HG03439 (cell line): ENCODE measurements around the gene AMBN.
"Not testable (repeated sequence)": the region's sequence is repeated elsewhere in the genome, so short reads cannot be mapped to it uniquely, and the experiment has no call there.

ENCODE experiments used
- ATAC-seq: cut with Tn5 transposase; IDR thresholded peaks from one replicate; pipeline ENCODE4 v1.9.1; 2021; ENCODE audit warnings: mild to moderate bottlenecking, moderate library complexity; ENCODE audit not compliant: unreplicated experiment

AMBN gene

DNA sequence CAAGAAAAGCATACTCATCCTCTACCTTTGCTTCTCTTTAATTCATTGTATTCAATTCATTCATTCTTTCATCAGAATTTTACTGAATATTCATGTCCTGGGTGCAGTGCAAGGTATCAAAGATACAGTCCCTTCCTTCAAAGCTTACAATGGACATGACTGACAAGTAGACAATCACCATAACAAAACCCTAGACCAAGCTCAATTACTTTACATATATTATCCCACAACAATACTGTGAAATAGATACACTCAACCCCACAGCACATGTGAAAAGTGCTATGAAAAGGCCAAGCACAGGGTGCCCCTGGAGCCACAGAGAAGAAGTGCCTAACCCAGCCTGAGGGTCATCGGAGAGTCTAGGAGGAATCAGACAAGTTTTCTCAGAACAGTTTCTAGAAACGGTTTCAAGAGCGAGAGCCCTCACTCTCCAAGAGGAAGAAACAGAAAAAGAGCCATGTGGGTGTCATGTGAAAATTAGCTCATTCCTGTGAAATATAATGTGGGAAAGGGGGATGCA lies 15.3 kb downstream of the AMBN start:
- ATAC-seq = no peak

DNA sequence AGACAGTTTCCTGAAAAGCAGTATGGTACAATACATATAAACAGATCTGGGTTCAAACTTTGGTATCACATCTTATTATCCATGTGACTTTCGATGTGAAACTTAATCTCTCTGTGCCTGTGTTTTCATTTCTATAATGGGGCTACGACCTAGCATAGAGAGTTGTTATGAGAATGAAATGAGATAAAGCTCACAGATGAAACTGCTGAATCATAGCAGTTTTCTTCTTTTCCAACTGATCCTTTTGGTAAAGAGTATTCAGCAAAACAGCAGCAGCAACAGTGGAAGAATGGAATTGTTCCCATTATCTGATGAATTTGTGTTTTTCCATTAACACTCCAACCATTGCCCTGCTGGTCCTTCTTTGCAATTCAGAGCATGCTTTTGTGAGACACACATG lies 16.3 kb downstream of the AMBN start:
- no peak for ATAC-seq

DNA sequence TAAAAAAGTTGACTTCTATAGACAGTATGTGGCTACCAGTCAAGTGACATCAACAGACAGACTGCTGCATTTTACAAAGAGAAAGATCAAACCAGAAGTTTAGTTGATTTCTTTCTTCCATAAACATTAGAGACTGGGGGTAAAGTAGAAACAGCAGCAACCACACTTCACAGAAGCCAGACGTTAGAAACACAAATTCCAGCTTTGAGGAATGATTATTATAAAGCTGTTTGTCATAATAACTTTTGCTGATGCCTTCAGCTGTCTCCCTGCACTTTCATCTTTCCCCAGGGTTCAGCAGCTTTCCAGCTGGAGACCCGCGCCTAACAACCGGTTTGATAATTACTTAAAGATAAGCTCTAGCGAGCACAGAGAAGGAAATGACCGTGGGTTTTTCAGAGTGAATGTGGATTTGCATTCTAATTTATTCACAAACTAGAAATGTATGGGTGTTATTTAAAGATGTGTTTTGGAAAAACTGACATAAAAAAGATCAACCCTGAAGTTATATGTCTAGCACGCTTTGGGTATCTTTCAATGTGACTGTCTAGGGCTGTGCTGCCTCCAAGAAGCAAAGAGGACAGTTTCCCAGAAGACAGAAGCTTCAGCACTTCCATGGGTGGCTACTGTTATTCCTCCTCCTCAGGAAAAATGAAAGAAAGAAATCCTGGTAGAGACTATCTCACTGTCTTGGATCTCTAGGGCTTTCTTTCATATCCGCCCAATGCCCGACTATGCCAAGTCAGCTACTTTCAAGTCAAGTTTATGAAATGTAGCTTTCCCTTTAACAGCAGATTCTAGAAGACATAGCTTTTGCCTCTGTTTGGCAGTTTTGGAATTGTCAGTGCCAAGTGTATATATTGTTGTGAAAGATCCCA lies 21.5 kb downstream of the AMBN start:
- ATAC-seq = no peak

DNA sequence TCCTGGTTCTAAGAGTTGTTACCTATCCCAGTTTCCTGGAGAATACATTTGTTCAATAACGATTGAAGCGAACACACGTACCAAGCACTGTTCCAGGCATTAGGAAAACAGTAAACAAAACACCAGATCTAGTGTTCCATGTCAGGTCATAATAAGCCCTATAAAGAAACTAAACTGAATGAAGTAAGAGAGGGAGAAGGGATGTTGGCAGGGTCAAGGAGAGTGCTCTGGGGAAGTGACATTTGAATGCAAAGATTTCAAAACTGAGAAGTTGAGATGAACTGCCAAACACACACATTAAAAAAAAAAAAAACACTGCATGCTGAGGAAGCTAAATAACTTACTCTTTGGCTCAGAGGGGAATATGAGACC lies 22.1 kb downstream of the AMBN start:
- no peak for ATAC-seq

DNA sequence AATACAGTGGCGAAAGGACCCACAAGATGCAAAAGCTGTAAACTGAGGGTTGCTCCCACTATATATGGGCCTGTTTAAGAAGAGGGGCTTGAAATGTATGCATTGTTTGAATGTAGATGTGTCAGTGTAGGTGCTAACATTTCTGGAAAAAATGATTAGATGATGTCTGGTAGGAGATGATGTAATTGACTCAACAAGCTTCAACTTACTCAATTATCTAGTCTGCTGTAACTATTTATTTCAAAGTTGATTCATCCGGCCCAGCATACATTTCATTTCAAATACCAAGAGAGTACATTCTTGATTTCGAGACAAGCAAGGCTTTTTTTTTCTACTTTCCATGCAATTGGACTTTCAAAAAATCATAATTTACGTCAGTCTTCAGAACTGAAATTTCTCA lies 27.2 kb downstream of the AMBN start:
- ATAC-seq = no peak

DNA sequence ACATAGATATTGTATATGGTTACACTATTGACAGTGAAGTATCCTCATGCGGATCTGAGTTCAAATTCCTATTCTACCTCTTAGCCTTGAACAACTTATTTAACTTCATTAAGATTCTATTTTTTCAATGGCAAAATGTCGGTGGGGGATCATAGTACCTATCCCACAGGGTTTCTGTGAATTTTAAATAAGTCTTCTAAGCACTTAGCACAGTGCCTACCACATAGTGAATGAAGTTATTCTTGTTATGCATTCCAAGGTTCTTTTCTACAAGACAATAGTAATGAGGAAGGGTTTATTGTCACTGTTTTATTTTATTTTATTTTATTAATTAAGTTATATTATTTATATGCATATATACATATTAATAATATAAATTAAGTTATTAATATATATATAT lies 27.7 kb downstream of the AMBN start:
- no peak for ATAC-seq

DNA sequence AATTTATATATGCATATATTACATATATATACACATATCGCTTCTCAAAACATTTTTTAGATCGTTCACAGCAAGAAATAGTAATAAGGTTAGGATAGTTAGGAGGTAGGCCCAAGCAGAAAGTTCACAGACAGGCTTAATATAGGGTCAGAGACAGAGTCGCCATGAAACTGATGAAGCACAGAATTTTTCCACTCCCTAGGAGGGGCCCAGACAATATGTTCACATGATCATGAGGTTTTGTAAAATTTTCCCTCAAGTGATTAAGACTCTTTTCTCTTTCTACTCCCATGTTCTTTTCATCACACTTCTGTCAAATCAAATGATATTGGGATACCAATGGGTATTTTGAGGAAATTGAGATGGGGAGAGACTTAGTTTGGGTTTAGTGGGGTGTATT lies 31.3 kb downstream of the AMBN start:
- no peak for ATAC-seq

DNA sequence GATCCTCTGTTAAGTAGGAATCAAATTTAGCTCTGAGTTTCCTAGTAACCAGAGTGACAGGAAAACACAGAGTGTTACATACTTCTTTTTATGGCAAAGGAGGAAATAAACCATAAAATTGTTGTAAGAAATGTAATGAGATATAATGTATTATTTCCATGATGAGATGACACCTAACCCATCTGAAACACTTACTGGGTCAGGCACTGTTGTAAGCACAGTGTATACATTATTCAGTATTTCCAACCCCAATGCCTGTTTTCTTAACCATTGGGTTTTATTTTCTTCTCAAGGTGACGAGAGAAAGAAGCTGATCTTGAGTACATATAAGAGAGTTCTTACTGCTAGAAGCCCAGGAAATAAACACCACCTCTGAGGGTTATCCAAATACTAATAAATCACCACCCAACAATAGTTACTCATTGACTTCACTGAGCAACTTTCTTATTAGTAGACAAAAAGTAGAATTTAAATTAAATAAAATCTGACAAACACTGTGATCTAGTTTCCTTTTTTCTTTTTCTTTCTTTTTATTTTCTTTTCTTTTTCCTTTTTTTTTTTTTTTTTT lies 32.3 kb downstream of the AMBN start:
- no peak for ATAC-seq

DNA sequence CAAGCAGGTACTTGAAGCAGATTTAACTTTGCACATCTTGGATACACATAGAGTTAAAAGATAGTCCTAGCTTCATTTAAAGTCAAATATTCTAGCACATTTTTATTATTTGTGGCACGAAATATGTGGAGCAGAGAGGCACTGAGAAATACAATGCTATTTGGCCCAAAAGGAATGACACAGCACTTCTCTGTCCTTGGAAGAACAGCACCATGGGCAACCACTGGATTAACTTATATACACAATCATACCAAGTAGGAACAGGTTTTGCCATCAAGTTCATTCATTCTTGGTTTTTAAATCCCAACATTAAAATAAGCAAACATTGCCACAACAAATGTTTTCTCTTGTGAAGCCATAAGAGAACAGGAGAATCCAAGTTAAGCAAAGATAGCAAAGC lies 35.6 kb downstream of the AMBN start:
- ATAC-seq = no peak

DNA sequence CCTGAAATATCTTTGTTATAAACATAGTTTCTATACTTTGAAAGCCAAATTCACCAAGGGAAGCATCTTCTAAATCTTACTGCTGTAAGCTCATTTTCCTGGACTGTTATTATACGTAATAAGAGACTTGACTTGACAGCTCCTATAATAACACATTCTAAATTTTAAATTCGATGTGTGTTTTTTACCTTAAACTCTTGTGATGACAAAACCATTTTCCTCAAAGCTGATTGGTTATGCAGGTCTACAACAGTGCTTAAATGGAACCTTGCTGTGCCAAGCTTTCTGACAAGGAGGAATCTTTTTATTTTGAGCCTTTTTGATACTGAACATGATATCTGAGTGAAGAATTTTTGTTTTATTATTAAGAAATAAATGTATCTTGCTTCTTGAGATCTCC lies 36.4 kb downstream of the AMBN start, which contains the start of gene ENAM:
ENAM (plus strand) TSS at position 301 of the 400 bp plus-strand sequence. CDS start 757 bp downstream, outside the sequence.
- no peak for ATAC-seq

DNA sequence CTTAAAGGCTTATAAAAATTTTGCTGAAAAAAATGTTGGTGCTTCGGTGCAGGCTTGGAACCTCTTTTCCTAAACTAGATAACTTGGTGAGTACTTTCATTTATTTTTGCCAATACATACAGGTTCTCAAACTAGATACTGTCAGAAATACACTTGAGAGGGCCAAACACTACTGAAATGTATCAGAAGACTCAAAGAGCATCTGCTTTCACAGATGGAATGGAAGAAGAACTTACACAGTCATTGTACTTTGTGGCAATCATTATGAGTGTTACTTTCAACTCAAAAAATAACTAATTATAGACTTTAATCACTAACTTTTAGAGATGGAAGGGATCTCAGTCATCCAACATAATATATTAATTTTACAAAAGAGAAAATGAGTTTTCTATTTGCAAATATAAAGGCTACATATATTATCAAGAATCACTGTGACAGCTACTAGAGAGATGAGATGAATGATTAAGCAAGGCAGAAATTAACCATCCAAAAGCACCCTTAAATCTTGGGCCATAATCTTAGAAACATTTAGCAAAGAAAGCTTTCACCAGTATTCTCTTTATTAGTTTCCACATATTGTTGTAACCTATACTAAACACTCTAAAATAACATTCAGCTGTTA lies 37.5 kb downstream of the AMBN start:
- no peak for ATAC-seq

DNA sequence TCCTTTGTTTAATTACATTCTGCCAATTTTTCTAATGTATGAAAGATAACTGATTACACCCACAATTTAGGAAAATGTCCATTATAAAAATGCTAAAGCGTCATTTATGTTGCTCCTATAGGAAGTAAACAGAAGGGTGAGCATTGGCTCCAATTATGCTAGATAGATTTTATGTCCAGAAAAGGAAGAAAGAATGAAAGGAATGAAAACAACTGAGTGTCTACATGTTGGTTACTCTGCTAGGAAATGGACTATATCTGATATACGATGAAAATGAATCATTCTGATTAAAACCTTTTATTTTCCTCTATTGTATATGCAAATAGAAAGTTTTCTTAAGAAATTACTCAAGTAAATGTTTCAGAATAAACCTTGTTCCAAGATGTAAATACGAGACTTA lies 38.1 kb downstream of the AMBN start:
- ATAC-seq = no peak

DNA sequence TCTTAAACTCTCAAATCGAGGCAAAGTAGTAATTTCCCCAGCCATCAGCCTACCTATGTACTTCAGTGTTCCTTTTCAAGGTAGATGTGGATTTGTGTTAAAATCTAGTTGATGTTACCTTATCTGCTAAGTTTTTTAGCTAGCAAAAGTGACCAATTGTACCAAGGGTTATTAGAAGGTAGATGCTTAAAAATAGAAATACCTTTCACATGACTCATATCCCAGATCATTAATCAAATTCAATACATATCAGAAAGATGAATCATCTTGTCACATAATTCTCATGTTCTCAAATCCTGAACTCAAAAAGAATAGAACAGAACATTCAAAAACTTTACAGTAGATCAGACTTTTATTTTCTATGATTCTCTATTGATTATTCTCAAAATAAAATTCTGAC lies 40.0 kb downstream of the AMBN start:
- ATAC-seq = no peak

DNA sequence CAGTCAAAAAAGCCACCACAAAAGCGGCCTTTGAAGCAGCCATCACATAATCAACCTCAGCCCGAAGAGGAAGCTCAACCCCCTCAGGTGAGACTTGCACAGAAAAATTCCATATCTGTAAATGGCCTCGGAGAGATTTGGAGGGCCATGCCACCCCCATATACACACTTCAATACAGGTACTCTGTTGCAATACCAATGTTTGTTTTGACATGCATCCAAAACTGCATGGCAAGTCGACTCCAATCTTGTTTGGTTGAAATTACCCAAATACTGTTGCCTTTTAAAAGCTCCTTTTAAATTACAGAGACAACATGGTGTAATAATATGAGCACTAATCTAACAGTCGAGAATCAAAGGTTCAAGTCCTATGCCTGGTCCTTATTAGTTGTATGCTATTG lies 42.4 kb downstream of the AMBN start:
- no peak for ATAC-seq

DNA sequence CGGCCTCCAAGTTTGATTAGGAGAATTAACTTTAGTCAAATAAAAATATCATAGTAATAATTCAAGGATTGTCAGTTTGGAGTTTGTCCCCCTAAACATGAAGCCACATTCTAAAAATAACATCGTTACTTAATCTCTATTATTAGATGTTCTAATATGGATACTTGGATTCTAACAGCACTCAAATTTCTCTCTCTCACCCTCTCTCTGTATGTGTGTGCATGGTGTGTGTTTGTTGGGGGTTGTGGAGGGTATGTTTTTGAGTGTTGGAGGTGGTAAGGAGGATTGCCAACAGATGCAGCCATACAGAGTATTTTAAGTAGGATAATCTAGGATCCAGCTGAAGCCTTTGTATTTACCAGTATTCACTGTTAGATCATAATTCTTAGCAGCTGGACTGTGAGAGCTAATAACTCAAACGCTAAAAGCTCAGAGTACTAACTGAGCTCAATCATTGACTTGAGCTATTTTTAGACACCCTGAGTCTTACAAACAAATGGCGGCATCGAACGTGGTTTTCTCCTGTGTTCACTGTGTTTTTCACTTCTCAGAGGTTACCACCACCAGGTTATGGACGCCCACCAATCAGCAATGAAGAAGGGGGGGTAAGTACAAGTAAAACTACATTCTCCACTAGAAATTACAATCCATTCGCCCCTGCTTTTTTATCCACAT lies 45.3 kb downstream of the AMBN start:
- ATAC-seq = no peak

DNA sequence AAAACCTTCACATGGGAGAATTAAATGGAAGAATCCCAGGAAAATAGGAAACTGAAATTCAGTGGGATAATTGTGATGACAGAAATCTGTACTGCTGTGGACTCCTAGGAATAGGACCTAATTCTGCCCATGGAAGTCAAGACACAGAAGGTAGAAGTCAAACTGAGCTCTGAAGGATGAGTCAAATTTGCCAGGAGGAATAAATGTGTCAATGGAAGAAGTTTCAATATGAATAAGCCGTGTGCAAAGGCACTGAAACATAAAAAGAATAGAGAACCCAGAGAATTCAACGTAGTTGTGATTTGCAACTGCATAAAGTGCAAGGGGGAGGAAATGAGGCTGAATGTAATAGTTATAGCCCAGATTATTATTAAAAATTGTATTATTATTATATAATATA lies 48.1 kb downstream of the AMBN start:
- ATAC-seq = no peak

DNA sequence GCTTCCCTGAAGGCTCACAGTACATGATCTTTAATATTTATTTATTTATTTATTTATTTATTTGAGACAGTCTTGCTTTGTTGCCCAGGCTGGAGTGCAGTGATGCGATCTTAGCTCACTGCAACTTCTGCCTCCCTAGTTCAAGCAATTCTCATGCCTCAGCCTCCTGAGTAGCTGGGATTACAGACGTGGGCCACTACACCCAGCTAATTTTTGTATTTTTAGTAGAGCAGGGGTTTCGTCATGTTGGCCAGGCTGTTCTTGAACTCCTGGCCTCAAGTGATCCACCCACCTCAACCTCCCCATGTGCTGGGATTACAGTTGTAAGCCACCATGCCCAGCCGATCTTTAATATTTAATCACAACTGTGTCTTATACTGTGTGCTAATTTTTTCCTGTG lies 58.7 kb downstream of the AMBN start:
- not testable (repeated sequence) for ATAC-seq

DNA sequence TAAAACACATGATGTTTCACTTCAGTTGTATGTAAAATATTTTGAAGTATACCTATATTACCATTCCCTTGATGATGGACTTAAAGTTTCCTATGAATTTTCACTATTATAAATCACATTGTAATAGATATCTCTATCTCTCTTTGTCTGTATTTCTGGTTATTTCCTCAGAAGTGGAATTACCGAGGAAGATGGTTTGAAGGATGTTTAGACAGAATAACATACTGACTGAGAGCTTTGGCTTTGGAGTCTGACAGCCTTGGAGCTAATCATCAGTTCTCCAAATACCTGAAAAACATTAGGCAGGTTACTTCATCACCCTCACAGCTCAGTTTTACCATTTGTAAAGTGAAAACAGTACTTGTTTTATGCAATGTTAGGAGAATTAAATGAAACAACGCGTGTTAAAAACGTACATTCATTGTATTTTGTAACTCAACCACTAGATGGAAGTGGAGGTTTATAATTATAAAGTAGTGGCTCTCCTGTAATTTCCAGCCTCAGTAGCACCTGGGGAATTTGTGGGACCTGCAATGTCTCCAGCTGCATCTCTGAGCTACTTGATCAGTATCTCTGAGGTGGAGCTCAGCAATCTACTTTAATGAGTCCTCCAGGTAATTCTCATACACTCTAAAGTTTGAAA lies 59.9 kb downstream of the AMBN start:
- no peak for ATAC-seq

DNA sequence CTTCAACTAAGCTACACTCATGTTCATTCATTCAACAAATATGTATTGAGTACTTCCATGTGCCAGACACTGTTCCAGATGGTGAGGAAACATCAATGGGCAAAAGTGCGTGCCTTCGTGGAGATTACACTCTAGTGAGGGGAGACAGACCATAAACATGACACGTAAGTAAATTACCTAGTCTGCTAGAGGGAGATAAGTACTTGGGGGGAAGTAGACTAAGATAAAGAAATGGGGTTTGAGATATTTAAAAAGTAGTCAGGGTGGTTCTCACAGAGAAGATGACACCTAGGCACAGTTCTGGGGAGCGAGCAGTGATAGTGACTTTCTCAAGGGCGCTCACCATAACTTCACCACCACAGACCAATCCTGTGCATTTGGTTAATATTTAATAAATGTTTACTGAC lies 62.6 kb downstream of the AMBN start:
- no peak for ATAC-seq
